A204.1 (cell line): Measurements from ENCODE around the gene KHDRBS1.
A peak's percentile ranks its signal among the peaks of the same experiment; 100 is the strongest.
"Not testable (repeated sequence)": the region's sequence is repeated elsewhere in the genome, so short reads cannot be mapped to it uniquely, and the experiment has no call there.

Source experiments
- FAIRE-seq: peaks from 2 replicates; lab custom pipeline; 2012; peaks lifted over from hg19 to GRCh38; lab: Jason Lieb, UNC

KHDRBS1 gene

DNA sequence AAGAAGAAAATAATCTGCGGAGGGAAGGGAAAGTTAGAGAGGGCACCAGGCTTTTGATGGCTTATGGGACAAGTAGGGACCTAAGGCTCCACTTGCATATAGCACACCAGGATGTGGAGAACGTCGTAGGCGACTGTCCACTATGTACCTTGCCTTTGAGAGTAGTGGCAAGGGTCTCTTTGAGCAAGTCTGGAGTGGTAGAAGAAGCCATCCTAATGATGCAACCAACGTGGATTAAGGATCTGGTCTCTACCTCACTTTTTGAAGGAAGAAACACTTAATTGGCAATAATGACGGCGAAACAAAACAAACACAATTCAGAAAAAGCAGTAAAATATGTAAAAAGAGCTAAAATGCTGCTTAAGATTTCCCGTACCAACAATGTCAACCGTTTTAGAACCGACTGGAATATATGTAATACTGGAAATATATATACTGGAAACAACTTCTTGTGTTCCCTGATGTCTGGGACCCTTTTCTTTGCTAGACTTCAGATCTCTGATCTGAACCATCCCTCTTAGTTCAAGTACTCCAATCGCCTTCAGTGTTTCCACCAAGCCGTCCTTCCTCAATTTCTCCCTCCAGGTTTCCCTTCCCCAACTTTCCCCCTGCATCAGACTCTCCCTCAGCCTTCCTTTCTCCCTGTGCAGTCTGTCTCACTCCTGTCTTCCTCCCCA lies 821 bp upstream of the KHDRBS1 start:
- no peak for FAIRE-seq

GRCh38 chr1:32014199-32014947 lies 705 bp downstream of the KHDRBS1 start:
- no peak for FAIRE-seq

DNA sequence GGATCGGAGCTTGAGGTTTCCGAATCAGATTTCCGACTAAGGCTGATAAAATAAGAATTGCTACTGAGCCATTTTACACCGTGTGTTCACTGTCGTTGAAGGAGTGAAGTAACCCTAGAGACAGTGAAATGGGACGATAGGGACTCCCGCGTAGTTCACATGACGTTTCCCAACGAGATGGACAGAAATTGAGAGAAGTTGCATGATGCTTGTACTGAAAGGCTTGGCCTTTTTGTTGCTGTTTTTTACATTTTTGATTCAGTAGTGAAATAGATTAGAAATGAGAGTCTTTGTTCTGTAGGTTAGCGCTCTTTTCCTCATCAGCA lies 1.2 kb downstream of the KHDRBS1 start:
- FAIRE-seq: no peak

DNA sequence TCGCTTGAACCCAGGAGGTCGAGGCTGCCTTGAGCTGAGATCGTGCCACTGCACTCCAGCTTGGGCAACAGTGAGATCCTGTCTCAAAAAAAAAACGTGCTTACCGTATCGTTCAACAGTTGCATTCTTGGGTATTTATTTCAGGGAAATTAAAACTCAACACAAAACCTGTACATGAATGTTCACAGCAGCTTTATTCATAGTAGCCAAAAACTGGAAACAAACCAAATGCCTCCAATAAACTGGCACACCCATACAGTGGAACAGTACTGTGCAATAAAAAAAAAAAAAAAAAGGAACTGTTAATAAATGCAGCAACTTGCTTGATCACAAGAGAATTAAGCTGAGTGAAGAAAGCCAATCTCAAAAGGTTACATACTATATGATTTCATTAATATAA lies 6.7 kb downstream of the KHDRBS1 start:
- FAIRE-seq: no peak

- not testable (repeated sequence) for FAIRE-seq
Observed at GRCh38 chr1:32021574-32022018, 7.9 kb downstream of the KHDRBS1 start.

GRCh38 chr1:32023351-32023750 lies 9.7 kb downstream of the KHDRBS1 start:
- no peak for FAIRE-seq

DNA sequence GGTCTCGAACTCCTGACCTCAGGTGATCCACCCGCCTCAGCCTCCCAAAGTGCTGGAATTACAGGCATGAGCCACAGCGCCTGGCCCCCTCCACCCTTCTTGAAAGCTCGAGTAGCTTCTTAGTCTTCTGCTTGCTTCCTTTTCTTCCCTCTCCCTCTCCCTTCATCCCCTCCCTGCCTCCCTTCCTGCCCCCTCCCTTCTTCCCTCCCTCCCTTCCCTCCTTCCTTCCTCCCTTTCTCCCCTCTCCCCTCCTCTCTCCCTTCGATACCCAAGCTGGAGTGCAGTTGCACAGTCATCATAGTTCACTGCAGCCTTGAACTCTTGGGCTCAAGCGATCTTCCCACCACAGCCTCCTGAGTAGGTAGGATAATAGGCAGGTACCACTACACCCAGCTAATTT lies 11.8 kb downstream of the KHDRBS1 start:
- no peak for FAIRE-seq

GRCh38 chr1:32028746-32029145 lies 15.1 kb downstream of the KHDRBS1 start:
- no peak for FAIRE-seq

DNA sequence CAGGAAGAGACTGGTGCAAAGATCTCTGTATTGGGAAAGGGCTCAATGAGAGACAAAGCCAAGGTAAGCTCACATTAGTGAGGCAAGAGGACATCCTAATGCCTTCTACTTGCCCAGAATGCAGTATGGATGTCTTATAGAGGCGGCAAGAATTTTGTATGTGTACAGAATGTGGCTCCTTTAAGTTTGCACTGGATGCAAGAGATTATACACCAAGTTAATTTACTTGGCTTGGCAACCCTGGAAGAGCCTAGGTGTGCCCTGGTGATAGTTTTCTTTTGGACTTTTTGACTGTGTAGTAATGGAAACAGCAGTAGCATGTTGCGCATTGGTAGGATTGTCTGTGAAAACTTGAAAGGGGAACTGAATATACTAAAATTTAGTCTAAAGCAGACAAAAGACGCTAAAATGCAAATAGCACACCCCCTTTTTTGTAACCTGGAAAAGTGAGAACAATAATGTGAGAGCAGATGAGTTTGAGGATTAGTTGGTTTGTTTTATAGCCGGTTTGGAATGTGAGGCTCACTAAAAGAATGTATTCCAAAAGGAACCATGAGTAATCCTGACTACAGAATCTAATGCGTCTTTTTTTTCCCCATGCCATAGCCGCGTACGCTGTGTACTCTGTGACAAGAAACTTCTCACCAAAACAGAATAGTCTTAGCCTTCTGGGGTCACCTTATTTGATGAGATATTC lies 18.1 kb downstream of the KHDRBS1 start:
- FAIRE-seq: no peak

GRCh38 chr1:32032275-32032615 lies 18.6 kb downstream of the KHDRBS1 start:
- no peak for FAIRE-seq

GRCh38 chr1:32035119-32035518 lies 21.5 kb downstream of the KHDRBS1 start:
- no peak for FAIRE-seq

DNA sequence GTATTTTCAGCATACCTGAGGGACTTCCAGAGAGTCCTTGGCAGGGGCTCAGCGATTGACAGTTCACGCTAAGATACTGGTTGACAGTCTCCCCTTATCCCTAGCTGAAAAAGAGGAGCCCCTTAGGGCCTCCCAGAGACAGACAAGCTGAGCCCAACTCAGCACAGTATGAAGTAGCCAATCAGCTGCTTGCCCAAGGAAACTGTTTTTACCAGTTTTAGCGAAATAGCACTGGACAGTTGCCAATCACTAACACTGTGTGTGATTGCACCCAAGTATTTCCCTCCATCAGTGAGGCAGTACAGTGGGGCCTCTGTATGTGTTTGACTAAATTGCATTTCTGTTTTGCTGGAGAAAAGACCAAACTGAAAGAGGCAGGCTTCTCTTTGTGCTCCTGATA lies 27.0 kb downstream of the KHDRBS1 start:
- no peak for FAIRE-seq

DNA sequence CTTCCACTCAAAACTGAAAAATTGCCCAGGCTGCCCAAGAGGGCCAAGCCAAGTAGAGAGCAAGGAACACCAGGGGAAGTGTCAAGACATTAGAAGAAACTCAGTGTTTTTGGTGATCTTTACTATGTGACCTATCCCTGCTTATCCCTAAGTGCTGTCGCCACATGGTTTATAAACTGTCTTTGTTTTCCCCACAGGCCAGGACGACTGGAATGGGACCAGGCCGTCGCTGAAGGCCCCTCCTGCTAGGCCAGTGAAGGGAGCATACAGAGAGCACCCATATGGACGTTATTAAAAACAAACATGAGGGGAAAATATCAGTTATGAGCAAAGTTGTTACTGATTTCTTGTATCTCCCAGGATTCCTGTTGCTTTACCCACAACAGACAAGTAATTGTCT lies 28.7 kb downstream of the KHDRBS1 start:
- no peak for FAIRE-seq

- no peak for FAIRE-seq
Observed at GRCh38 chr1:32044234-32044633, 30.6 kb downstream of the KHDRBS1 start.

DNA sequence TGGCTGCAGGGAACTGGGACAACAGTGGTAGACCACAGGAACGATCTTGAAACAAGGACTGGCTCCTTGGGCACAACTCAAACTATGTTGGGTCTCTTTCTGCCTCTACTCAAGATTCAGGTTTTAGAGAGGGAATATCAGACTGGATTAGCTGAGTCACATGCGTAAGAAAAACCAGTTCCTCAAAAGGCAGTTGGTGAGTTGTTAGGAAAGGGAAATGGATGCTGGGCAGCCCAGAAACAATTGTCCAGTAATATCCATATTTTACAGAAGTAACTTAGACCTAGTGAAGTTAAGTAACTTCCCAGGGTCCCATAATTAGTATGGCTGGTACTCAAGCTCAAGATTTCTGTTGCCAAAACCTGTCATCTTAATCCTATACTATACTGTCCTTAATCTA lies 32.1 kb downstream of the KHDRBS1 start:
- FAIRE-seq: no peak

- no peak for FAIRE-seq
Observed at GRCh38 chr1:32047701-32048100, 34.0 kb downstream of the KHDRBS1 start.

GRCh38 chr1:32048440-32048839 lies 34.8 kb downstream of the KHDRBS1 start:
- FAIRE-seq: no peak

DNA sequence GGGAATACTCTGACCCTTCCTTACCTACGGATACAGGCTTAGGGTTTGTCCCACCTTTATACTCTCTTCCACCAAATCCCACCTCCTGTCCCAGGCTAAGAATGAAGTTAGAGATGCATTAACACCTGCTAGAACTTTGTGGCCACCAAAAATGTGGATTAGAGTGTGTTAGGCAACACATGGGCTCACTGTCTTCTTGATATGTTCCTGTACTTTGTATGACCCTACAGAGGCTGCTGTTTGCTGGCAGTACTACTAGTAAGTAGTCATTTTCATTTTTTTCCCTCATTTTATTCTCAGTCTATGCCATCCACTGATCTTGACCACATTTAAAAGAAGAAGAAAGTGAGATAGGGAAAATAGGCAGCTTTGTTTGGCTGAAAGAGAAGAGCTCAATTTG lies 38.0 kb downstream of the KHDRBS1 start:
- FAIRE-seq: no peak

- FAIRE-seq: no peak
Observed at GRCh38 chr1:32052887-32053286, 39.2 kb downstream of the KHDRBS1 start.

GRCh38 chr1:32055416-32055815 lies 41.7 kb downstream of the KHDRBS1 start:
- FAIRE-seq: no peak

DNA sequence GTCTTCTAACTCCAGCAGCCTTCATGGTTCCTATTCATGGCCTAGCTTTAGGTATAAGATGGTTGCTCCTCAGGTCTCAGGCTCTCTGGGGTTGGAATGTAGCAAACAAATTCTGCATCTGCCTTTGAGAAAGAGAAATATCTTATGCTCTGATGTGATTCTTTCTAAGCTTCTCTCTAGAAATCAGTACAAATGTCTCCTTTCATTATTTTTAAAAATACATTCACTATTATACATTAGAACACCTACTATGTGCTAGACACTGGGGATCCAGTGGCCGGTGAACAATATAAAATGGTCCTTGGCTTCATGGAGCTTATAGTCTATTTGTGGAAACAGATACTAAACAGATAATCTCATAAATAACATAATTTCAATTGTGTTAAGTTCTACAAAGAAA lies 42.9 kb downstream of the KHDRBS1 start:
- FAIRE-seq: no peak

GRCh38 chr1:32060914-32061313 lies 47.2 kb downstream of the KHDRBS1 start:
- no peak for FAIRE-seq

- FAIRE-seq: no peak
Observed at GRCh38 chr1:32062867-32063230, 49.2 kb downstream of the KHDRBS1 start.

GRCh38 chr1:32063261-32063681 lies 49.6 kb downstream of the KHDRBS1 start:
- FAIRE-seq: peak; percentile 37
